Ecto neural progenitor cell (in vitro differentiated cells): ENCODE measurements around the gene PDK1.

Experiments
- DNase-seq: peaks from one replicate; pipeline ENCODE4 v3.0.0-alpha.2; 2018; ENCODE audit warnings: low spot score

PDK1 gene

DNA sequence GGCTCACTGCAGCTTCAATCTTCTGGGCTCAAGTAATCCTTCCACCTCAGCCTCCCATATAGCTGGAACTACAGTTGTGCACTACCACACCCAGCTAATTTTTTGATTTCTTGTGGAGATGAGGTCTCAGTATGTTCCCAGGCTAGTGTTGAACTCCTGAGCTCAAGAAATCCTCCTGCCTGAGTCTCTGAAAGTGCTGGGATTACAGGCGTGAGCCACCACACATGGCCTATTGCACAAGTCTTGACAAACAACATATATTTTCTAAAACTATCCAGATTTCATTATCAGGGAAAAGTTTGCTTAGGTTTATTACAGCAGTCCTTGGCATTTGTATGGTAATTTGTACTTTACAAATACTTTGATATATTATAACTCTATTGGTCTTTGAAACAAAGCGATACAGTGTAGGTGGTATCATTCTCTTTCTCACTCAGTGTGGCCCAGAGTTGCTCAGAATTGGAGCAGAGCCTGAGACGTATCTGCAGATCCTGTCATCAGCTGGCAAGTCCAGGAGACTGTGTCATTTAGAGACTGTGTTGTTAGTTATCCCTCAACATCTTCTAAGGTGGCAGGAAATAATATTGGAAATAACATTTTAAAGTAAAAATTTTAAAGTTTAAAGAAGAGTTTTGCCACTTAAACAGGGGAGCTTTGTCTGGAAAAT lies 41.4 kb downstream of the PDK1 start:
- no peak for DNase-seq

DNA sequence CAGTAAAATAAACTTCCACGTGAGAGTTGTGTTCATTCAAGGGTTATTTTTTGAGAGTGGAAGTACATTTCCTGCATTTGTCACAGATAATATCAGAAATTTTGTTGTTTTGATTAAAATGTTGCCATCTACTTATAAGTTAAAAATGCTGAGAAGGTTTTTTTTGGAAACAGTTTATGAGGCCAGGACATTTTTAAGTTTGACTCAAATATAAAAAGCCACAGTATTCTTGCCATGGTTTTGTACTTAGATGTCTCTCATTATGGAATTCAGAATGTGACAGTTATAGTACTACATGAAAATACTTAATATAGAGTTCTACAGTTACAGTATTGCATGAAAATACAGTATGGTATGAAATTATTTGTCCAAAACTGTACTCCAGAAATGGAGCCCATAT lies 44.1 kb downstream of the PDK1 start:
- DNase-seq: no peak

DNA sequence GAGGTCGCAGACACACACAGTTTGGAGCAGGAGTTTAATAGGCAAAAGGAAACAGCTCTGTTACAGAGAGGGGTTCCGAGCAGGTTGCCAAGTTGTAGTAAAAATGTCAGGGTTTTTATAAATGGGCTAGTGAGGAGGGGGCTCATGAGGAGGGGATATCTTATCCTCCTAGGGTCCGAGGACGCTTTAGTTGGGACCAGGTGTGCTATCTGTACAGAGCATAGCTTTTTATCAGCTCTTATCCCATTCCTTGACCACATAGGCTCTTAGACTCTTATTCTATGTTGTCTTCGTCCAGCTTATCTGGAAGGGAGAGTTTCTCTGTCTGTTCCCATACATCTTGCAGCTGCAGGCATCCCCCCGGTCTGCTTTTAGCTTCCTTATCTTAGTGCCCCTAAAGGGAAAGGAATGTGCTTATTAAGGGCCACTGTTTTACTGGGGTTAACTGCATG lies 44.7 kb downstream of the PDK1 start:
- no peak for DNase-seq

DNA sequence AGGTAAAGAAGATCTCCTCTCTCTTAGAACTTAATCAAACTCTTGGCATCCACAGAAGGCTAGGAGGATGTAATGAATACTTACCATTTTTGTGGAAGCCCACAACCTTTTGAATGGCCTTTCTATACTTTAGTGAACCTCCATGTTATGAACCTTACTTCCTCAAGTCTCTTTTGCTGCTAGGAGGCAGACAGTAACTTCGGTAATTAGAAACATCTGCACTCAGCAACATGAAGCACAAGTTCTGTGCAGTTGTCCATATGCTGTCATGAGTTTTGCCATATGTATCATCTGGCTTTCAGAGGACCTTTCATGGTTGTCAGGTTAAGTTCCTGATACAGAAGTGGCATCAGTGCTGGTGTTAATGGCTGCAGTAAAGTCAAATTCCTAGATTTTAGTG lies 50.4 kb downstream of the PDK1 start:
- no peak for DNase-seq

DNA sequence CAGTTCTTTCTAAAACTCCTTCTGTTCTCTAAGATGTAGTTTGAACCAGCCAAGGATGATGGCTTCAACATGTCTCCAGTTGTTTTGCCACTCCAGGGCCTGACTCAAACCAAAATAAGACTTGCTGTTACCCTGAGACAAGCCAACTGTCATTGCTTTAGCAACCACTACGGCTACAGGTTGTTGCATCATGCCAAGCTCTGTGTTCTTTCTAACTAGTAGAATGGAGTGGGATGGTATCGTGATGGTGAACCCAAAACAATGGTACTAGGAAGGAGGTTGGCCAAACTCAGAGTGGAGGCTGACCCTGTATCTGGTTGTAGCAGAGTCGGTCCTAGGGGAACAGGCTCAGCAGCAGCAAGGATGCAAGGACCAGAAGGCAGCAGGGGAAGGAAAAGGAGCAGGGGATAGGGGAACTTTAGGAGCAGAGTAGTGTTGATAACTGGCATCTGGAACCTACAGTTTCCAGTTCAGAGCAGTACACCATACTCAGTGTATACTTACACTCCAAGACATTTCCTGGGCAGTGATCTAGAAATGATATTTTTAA lies 51.6 kb downstream of the PDK1 start:
- no peak for DNase-seq

DNA sequence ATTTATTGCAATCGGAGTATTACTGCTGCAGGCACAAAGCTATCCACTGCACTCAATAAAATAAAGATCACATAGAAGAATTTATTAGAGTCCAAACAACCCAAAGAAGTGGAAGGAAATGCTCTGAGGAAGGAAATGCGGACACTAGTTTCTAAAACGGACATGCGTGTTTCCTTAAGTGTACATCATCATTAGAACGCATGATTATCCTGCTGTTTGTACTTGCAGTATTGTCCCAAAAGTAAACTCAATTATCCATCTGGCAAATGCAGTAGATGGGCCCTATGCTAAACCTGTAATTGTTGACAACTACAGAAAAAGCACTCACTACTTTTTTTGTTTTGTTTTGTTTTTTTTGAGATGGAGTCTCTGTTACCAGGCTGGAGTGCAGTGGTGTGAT lies 53.6 kb downstream of the PDK1 start:
- DNase-seq: no peak

DNA sequence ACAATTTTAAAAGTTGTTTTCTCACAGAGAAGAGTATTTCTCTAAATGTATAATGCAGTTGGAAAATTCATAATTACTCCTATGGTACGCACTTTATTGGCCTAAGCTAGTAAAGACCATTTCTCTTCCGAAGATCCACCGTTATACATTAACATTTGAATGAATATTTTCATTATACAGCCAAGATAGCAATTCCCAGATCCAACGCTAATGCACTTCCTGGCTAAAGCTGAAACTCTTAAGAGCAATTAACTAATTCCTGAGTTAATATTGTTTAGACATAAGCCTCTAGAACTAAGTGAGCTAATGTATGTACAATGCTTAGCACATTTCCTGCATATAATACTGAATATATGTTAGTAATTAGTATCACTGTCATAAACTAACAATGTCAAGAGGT lies 56.2 kb downstream of the PDK1 start:
- DNase-seq: no peak

DNA sequence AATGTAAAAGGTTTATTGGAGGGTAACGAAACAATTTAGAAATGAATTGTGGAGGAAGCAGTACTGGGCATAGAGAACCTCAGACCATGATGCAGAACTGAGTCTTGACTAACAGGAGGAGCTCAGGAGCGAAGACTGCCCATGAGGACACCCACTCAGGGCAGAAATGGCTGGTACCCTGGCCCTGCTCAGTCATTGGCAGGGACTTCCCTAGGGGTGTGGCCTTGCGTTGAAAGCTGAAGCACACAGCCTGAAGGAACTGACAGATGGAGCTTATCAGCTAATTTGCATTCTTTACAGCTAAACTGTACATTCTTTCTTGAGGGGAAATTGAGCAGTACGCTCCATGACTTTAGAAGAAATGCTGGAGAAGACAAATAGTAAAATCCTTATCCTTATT lies 57.1 kb downstream of the PDK1 start:
- DNase-seq: peak; percentile 52

DNA sequence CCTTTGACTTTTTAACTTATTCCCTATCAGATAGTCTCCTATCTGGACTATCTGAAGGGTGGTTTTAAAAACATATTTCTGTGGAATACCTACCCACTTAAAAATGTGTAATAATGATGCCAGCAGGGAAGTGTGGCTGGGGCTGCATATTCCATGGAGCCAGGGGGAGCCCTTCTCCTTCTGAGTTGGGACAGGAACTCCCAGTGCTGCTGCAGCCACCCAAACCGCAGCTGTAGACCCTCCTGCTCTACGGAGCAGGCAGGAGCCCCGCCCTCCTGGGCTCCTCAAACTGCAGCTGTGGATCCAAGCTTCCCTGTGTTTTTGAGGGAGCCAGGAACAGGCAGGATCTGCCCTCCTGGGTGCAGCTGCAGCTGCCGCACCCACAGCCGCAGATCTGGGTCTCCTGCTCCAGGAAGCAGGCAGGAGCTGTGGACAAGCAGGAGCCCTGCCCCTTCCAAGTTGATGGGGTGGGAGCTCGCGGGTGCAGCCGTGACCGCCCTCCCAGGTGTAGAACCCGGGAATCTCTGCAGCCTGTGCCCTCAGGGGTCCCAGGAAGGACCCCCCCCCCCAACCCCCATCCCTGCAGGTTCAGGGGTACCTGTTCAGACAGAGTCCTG lies 57.8 kb downstream of the PDK1 start:
- no peak for DNase-seq

DNA sequence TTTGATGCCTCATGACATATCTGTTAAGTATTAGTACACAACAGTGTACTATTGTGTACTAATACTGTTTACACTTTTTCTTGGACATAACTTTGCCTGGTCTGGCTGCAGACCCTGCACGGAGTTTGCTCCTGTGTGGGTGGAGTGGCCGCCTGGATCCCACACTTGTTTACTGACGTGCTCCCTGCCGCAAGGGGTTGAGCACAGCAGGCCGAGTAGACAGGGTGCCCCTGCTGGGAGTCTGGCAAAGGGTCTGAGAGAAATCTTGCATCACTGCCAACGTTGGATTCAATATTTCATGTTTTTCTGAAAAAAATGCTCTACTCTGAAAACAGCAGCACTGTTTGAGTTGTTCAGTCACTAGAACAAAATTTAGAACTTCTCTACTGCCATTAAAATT lies 59.0 kb downstream of the PDK1 start:
- no peak for DNase-seq

DNA sequence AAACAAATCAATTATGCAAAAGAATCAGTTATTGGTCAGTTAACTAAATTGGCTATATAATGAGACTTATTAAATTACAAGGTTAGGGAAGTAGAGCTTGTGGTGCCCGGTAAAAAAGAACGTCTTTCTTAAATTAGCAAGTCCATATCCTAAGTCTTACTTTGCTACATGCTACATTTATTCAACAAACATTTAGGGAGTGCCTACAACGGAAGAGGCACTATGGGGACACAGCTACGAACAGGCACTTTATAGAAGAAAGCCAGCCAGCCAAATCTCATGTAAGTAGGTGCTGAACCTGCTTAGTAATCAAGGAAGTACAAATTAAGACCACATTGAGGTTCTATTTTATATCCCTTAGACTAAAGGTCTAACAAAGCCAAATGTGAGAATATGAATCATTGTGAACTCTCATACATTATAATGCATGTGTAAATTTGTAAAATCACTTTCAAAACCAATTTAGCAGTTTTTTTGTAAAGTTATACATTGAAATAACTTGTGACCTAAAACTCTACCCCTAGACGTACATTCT lies 59.9 kb downstream of the PDK1 start:
- no peak for DNase-seq

DNA sequence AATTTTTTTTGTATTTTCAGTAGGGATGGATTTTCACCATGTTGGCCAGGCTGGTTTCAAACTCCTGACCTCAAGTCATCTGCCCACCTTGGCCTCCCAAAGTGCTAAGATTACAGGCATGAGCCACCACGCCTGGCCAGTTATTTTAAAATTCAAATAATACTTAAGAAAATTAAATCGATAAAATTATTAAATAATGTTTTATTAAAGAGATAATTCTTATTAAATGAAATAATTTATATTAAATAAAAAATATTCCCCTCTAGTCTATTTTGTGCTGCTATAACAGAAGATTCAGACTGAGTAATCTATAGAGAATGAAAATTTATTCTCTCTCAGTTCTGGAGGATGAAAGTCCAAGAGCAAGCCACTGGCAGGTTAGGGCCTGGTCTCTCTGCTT lies 61.2 kb downstream of the PDK1 start:
- DNase-seq: no peak

DNA sequence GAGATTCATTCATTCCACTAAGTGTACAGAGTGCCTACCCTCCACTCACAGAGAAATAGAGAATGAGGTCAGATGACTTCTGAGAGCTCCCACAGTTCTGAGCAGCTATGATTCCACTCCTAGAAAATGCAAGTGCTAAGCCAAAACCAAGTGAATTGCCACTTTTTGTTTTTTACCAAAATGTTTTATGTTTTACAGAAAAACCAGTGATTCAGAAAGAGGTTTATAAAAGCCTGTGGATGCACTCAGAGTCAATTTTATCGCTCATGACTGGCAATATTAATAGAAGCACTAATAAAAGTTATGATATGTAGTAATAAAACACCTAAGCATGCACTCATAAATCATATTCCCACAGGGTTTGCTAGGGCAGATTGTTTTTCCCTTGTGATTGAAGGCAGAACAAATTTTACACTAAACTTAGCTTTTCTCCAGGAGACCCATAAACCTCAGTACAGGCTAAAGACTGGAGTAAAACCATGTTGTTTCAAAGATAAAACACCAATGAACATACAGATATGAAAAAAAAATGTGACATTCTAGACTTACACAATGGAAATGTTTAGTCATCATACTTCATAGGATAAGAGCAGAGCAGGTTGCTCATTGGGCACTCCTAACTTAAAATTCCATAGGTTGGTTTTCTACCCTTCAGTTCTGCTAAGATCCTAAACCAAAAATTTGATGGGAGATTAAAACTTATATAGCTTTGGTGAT lies 67.5 kb downstream of the PDK1 start:
- DNase-seq: no peak

DNA sequence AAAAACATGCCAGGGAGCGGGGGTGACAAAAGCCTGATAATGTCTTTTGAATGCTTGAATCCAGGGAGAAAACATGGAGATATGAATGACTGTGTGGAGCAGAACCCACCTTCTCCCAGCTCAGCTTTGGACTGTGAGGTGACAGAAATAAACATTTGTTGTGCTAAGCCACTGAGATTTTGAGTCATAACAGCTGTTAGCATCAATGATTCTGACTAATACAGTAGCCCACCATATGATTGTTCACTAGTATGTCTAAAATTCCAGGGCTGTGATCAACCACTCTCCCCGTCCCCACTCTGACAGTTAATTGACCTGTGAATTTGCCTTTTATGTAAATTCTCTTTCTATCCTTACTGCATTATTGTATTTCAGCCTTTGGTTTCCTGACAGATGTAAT lies 69.1 kb downstream of the PDK1 start:
- no peak for DNase-seq

DNA sequence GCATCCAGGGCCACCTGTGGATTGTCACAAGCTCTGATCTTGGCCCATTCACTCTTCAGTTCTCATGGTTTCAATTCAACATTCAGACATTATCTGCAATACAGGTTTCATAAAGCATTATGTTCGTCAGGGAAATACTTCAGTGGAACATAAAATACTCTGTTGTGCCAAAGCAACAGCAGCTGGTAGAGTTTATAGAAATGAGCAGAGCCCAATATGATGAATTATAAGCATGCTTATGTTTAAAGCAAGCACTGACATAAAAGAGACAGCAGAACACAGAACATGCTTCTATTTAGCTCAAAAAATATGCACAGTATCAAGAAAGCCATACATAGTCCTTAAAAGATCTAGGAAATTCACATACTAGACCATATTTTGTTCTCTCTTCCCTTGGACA lies 71.3 kb downstream of the PDK1 start:
- DNase-seq: no peak

DNA sequence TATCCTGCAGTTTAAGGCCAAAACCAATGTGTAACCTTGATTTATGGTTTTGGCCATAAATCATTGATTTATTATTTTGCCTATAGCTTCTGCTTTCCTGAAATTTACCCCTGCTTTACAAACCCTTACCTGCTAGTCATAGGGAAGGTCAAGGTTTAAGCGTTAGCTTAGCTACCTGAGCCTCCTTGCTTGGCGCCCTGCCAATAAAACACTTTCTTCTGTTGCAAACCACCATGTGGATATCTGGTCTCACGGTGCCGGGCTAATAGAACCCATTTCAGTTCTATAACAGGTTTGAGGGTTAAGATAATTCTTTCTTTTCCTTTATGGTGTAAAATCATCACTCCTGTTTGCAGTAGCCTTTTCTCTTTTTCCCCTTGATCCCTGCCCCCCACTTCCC lies 72.2 kb downstream of the PDK1 start:
- no peak for DNase-seq

DNA sequence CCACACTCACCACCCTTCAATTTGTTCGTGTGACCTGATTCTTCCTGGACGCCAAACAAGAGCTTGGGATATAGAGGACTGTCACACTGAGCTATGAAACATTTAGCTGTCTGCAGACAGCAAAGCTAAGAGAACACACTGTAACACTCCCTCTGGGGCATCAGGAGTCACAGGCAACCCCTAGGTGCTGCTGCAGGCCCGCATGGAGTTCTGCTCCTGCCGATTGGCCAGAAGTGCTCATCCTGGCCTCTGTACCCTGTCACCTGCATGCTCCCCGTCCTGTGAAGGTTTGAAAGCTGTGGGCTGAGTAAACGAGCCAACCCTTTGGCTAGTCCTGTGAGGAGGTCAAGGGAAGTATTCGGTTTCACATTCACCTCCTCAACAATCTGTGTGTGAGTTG lies 73.7 kb downstream of the PDK1 start:
- DNase-seq: no peak

DNA sequence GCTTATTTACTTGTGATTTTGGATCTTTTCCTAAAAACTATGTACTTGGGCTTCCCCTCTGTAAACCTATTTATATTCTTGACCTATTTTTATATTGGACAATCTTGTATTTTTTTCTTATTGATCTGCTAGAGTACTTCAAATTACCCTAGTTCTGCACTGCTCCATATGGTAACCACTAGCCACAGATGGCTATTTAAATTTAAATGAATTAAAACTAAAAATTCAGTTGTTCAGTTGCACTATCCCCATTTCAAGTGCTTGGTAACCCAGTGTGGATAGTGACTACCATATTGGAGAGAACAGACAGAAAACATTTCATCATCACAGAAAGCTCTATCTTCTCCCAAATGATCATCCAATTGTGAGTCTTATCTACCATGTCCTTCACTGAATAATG lies 74.3 kb downstream of the PDK1 start:
- no peak for DNase-seq

DNA sequence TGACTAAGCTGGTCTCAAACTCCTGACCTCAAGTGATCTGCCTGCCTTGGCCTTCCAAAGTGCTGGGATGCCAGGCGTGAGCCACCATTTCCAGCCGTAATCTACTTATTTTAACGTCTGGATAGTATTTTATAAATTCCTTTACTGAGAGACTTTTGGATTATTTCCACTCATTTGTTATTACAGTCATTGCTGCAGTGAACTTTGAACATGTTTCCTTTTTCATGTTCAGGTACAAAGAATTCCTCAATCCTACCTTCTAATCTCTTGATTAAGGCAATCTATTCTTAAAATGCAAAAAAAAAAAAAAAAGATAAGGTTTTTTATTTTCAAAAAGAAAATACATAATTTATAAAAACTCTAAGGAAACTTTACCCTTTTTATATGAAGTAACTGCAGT lies 78.6 kb downstream of the PDK1 start:
- DNase-seq: no peak

DNA sequence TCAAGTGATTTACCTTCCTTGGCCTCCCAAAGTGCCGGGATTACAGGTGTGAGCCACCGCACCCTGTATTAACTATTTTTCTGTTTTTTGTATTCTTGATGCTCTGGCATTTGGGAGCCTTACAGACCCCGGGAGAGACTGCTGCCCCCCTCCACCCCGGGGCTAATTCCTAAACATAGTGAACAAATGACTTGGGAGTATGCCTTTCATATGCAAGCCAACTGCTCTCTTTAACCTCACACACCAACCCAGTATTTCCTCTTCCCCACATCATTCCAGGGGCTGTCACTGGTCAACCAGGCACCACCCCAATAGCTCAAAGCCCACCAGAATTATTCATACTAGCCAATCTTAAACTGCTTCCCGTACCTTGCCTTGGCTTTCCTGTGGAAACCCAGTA lies 79.7 kb downstream of the PDK1 start:
- no peak for DNase-seq

DNA sequence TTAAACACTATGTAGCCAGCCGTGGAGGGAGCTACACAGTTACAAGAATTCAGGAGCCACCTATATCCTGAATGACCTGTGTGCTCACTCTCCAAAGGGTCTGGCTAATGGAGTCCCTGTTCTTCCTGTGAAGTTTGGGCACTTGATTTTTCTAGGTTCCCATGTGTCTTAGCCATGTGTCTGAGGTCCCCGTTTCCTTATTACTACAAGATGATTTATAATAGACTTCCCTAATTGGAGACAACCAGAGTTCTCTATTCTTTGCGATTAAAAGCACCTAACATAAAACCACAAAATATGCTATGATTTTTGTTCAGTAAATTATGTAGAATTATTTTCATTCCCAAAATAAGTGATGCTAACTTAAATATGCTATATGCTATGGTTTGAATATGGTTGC lies 83.4 kb downstream of the PDK1 start:
- DNase-seq: no peak

DNA sequence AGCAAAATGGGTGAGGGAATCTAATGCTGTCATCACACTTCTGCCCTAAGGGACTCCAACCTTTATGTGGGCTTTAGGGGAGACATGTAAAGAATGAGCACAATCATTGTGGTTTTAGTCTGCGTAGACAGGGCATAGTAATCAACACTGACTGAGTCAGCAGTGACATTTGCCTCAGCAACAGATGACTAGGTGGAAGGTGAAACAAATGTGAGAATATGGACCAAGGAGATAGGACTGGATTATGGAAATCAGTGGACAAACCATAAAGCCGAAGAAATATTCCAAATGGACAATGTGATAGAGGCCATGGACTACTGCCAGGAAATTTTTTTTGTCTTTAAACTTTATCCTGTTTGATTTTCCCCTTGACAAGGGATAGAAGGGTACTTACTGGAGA lies 83.9 kb downstream of the PDK1 start:
- DNase-seq: no peak

DNA sequence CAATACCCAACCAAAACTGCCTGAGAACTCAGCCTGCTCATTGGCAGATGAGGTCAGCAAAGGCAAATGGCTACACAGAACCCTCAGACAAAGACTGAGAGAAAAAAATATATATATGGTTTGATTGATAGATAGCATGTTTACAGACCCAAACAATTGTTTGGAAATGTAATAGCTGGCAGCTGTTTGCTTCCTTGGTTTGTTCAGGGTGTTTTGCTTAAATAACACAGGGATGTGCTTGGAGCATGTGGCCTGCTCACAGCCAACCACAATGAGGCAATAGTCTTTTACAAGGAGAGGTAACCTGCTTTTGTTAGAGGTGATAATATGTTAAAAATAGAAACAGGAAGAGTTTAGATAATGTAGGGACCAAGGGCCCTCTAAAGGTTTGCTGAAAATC lies 84.5 kb downstream of the PDK1 start:
- DNase-seq: no peak
